OCI-M2 (cell line): ENCODE results near the gene OR6C74.

Experiments used
- DNase-seq: peaks from one replicate; lab custom pipeline; 2025; ENCODE audit not compliant: unreplicated experiment; lab: John Stamatoyannopoulos, UW

OR6C74 gene

DNA sequence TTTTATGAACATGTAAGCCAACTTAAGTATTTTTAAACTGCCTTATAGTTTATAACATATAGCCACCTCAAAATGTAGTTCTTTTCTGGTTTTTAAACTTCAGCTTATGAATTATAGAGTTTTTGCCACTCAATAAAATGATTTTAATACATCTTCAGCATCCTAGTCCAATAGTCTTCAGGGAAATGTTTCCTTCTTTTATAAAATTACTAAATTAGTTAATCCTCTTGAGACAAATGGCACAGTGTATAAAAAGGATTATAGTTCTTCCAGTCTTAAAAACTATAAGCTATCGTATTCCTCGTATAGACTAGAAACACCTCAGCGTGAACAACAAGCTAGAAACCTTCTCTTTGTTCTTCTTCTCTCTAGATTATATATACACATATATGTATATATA lies at the start of gene OR6C74:
TSS of gene OR6C74 (plus strand) at position 301 of the 400 bp plus-strand sequence. CDS start 2,679 bp downstream, outside the sequence.
- DNase-seq: no peak

GRCh38 chr12:55220725-55221124 lies 23.7 kb upstream of the OR6C74 start, which contains the start of gene OR10A7:
OR10A7 (plus strand) TSS chr12:55221025; CDS start chr12:55221025, 0 bp downstream.
- DNase-seq: no peak

- no peak for DNase-seq
Observed at GRCh38 chr12:55226523-55226922, 17.9 kb upstream of the OR6C74 start.

GRCh38 chr12:55227643-55228042 lies 16.8 kb upstream of the OR6C74 start:
- no peak for DNase-seq

- DNase-seq: no peak
Observed at GRCh38 chr12:55246159-55246558, 1.8 kb downstream of the OR6C74 start.

GRCh38 chr12:55250944-55251343 lies 6.5 kb downstream of the OR6C74 start:
- no peak for DNase-seq

GRCh38 chr12:55253281-55253680 lies 8.9 kb downstream of the OR6C74 start:
- no peak for DNase-seq

DNA sequence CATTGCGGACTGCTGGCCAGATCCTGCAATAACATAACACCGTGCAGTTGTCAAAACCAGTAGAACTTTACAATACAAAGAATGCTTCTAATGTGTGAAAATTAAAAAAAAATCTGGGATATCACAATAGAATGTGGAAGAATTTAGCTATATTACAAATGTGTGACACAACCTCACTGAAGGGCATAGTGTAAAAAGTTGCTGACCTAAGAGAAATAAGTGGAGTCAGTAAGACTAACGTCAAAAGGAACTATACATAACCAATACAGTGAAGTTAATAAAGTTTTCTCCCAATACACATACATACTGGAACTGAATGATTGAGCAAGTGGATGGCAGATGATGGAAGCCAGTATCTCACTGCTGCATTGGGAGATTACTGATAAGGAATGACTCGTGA lies 12.4 kb downstream of the OR6C74 start:
- no peak for DNase-seq

DNA sequence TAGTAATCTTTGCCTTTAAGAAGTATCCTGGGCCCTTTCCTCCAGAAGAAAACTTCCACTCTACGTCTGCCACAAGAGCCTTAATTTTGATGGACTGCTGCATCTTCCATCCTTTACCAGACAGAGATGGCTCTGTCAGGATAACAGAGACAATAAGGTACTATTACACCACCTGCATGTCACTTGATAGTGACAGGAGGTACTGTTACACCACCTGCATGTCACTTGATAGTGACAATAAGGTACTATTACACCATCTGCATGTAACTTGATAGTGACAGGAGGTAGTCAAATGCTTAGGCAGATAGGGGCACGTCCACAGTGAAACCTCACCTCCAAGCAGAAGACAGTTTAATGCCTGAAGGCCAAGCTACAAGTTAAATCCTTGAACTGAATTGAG lies 13.9 kb downstream of the OR6C74 start:
- no peak for DNase-seq

GRCh38 chr12:55280991-55281390 lies 36.6 kb downstream of the OR6C74 start:
- no peak for DNase-seq

- DNase-seq: no peak
Observed at GRCh38 chr12:55289999-55290398, 45.6 kb downstream of the OR6C74 start.
